ENCODE data around the gene RNASET2.

DNA sequence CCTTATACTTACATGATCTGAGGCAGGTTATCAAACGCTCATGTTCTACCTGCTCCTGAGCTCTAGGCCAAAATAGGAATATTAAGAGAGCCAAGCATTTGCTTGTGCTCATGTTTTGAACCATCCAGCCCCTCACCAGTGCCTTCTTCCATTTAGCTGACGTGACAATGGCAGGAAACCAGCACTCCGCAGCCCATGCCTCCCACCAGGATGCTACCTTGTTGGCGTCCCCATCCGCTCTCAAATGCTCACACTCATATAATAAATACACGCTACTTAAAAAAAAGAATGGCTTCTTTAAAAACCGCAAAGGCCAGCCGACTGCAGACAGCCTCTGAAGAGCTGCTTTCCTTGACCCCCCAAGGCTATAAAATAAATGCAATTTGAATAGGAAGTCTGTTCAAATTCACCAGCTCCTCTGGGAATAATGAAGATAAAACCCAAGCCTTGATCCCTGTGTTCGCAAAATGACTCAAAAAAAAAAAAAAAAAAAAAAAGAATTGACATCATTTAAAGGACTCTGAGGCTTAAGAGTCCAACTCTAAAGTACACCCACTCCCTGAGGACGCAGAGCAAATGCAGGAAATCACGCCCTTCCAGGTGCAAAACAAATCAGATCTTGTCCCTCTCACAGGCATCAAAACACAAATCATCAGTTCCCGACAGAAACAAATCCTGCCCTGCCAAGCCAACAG is 29.0 kb downstream of the RNASET2 start:
- TF ChIP-seq, protein P1, sequence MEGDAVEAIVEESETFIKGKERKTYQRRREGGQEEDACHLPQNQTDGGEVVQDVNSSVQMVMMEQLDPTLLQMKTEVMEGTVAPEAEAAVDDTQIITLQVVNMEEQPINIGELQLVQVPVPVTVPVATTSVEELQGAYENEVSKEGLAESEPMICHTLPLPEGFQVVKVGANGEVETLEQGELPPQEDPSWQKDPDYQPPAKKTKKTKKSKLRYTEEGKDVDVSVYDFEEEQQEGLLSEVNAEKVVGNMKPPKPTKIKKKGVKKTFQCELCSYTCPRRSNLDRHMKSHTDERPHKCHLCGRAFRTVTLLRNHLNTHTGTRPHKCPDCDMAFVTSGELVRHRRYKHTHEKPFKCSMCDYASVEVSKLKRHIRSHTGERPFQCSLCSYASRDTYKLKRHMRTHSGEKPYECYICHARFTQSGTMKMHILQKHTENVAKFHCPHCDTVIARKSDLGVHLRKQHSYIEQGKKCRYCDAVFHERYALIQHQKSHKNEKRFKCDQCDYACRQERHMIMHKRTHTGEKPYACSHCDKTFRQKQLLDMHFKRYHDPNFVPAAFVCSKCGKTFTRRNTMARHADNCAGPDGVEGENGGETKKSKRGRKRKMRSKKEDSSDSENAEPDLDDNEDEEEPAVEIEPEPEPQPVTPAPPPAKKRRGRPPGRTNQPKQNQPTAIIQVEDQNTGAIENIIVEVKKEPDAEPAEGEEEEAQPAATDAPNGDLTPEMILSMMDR (IDR thresholded peaks at IDR 0.05): no peak
- no peak for TF ChIP-seq EZH2 (IDR thresholded peaks at IDR 0.05)

Measured in neural progenitor cell (in vitro differentiated cells).